Activated CD4-positive, alpha-beta T cell treated with anti-CD3 and anti-CD28 coated beads, Interleukin-2, amount 50 U/mL, for 4 hours (primary cell): ENCODE results near the gene PDGFA.

Experiments
- DNase-seq, 2 experiments: peaks; one replicate each; pipeline ENCODE4 v3.0.0-alpha.2; 2020

Gene PDGFA

DNA sequence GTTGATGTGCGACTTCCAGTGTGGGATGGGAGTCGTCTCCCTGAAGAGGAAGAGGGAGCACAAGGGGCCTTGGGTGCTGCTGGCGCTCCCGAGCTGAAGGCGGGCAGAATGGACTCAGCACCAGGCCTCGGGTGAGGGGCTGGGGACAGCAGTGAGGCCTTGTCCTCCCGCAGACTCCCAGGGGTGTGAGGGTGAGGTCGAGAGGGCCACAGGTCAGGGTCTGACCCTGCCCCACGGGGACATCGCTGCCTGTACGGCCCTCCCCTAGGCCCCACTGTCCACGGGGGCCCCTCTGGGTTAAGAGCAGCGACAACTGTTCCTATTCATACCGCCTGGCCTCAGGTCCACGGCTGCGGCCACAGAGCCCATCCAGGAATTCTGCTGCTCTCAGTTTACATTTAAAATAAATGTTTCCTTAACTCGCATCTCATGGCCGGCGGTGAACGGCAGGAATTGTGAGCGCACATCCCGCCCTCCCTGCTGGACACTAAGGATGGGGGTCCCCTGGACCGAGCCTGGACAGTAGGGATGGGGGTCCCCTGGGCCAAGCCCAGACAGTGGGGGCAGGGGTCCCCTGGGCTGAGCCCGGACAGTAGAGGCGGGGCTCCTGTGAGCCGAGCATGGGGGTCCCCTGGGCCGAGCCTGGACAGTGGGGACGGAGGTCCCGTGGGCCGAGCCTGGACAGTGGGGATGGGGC is 61.7 kb downstream of the PDGFA start:
- no peak for DNase-seq

DNA sequence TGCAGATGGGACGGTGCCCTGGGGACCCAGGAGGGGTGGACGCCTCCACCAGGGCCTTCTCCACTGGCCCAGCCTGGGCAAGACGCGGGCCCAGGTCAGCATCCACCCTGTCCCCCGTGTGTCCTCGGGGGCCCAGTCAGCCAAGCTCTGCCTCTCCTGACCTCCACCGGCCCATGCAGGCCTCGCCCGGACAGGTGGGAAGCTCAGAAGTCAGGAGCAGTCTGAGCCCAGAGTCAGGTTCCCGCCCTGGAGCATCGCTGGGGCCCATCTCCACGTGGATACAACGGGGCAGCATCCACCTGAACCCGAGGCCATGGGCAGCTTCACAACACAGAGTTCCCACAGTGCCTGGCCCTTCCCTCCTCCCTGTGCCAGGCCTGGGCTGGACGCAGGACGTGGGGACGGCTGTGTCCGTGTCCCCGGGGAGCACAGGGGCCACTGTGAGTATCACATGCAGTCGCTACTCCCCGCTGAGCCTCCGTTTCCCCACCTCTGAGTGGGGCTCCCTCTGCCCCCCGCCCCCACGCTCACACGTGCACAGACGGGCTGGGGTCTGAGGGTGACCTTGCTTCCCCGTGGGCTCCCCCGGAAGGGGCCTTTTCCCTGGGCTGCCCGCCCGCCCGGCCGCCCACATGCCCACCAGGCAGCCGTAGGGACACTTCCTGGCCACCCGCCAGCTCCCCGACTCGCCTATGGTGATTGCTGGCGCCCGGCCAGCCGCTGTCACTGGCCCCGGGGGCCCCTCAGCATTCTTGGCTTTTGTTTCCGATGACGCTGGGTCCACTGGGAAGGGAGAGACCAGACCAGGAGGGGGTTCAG is 64.3 kb downstream of the PDGFA start:
- DNase-seq: no peak

DNA sequence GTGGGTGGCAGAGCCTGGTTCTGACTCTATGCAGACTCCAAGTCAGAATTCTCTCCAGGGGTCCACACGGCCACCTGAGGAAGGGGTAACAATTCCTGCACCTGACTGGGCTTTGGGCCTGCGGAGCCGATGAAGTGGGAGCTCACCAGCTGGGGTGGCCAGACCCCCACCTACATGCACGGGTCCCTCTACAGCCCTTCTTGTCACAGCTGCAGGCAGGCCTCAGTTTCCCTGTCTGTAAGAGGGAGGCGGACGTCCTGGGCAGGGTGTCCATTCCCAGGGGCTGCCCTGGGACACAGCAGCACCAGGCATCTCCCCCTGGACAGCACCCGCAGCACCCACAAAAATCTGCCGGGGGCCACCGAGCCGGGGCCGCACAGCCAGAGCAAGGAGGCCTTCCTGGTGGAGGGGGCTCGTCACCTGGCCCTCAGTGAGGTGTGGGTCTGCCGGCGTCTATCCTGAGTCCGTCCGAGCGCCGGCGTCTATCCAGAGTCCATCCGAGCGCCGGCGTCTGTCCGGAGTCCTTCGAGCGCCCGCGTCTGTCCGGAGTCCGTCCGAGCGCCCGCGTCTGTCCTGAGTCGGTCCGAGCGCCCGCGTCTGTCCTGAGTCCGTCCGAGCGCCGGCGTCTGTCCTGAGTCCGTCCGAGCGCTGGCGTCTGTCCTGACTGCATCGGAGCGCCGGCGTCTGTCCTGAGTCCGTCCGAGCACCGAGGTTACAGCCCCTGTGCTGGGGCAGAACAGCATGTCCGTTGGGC is 65.1 kb downstream of the PDGFA start:
- no peak for DNase-seq

DNA sequence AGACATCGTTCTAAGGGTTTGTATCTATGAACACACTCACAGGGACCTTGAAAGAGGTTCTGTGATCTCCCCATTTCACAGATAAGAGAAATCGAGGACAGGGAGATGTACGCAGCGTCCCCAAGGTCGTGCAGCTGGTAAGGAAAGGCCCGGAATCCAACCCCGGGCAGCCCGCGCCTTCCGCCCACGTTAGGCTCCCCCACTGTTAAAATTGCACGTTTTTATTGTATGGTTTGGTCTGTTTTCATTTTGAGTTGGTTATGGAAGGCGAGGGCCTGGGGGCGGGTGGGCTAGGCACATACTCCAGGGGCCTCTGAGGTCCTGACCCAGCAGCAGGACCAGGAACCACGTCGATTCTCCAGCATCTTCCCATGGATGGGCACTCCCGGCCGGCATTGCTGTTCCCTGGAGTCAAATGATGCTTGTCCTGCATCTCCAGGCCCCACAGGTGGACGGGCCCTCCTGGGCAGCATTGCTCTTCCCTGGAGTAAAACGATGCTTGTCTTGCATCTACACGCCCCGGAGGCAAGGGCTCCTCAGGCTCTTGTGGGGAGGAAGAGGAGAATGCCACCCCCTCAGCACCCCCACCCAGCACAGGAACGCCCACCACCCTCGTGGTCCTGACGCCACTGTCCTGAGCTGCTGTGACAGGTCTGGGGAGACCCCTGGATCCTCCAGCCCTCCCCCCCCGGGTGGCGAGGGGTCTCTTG is 65.9 kb downstream of the PDGFA start:
- no peak for DNase-seq

DNA sequence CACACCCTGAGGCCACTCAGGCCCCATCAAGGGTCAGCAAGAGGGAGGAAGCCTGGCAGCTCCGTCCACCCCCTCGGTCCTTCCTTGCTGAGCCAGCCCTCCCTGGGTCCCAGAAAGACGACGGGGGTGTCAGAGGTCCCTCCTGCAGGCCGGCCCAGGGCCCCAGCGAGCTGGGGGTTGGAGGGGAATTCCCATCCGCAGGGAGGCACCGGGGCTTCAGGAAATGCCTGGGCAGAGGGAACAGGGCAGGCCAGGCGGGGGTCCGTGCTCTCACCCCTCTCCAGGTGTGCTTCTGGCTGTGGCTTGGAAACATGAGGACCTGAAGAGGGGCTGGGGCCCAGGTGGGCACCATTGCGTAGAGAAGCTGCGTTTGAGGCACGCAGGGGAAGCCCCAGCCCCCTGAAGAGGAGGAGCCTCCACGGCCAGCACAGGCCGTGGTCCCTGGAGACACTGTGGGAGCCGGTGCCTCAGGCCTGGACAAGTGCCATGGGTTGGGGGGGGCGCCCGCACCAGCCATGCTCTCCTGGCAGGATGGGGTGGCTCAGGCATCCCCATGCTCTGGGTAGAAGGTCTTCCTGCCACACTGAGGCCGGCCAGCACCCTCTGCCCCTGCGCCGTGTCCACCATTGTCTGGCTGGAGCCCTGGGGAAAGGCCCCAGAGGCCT is 66.7 kb downstream of the PDGFA start:
- DNase-seq: no peak

DNA sequence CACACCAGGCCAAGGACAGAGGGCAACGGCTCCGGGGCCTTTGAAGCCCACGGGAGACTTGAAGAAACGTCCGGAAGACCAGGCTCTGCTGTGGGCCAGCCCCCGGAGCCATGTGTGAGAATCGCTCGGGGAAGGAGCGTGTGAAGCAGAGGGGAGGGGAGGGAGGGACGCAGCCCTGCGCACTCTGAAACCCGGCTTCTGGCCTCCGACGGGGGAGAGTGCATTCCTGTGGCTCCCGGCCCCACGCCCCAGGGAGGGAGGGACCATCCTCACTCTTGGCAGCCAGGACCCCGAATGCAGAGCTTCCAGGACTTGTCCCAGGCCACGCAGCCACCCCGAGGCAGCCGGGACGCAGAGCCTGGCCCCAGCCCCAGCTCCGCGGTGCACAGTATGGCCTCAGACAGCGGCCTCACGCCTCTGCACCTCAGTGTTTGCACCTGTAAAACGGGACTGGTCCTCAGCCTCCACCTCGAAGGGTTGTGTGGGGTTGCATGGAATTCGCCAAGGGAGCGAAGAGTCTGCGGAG is 67.4 kb downstream of the PDGFA start:
- DNase-seq: no peak

DNA sequence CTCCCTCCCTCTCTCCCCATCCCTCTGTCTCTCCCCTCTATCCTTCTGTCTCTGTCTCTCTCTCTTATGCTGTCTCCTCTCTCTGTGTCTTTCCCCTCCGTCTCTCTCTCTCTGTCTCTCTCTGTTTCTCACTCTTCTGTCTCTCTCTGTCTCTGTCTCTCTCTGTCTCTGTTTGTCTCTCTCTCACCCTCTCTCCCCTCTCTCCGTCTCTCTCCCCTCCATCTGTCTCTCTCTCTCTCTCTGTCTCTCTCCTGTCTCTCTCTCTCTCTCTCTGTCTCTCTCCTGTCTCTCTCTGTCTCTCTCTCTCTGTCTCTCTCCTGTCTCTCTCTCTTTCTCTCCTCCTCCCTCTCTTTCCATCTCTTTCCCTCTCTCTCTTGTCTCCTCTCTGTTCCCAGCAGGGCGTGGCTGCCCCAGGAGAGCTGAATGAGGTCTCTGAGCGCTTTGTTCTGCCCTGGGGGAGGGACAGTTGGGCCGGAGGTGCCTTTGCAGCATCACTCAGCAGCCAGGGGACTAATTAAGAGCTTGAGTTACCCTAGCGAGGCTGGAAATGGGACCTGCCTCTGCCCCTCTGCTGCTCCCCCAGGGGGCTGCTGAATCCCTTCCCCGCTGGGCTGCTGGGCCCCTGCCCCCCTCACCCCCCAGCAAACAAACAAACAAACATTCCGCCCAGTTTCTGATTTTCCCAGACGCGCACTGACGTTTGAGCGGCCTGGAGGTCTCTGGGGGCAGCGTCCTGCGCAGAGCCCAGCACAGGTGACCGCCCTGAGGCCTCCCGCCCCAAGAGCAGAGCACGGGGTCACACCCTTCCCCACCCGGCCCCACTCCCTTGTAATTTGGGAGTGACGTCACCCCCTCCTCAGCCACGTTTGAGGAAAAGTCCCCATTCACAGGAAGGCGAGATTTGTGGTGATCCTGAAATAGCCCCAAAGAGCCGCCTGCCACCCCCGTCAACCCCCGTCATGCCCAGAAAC is 68.1 kb downstream of the PDGFA start:
- no peak for DNase-seq

DNA sequence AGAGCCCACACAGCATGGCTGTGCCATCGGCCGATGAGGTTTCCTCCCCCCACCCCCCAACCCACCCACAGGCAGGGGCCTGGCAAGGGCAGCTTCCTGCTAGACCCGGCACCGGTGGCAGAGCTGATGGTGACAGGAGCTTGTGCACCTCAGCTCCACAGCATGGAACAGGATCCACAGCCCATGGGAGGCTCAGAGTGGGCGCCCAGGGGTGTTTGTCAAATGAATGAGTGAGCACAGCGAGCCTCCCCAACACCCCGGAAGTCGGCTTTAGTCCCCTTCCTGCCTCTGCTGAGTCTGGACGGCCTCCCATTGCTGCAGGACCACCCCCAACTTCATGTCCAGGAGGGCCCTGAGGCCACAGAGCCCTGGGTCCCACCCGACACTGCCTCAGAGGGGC is 68.9 kb downstream of the PDGFA start:
- DNase-seq: no peak

DNA sequence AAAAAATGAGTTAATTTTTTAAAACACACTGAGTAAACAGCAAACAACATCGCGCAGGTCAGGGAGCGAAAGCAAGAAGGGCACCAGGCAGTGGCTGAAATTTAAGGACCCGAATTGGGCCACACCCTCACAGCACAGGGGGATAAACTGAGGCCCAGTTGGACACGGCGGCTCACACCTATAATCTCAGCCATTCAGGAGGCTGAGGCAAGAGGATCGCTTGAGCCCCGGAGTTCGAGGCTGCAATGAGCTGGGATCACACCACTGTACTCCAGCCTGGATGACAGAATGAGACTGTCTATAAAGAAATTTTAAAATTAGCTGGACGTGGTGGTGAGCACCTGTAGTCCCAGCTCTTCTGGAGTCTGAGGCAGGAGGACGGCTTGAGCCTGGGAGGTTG is 69.6 kb downstream of the PDGFA start:
- DNase-seq: no peak

DNA sequence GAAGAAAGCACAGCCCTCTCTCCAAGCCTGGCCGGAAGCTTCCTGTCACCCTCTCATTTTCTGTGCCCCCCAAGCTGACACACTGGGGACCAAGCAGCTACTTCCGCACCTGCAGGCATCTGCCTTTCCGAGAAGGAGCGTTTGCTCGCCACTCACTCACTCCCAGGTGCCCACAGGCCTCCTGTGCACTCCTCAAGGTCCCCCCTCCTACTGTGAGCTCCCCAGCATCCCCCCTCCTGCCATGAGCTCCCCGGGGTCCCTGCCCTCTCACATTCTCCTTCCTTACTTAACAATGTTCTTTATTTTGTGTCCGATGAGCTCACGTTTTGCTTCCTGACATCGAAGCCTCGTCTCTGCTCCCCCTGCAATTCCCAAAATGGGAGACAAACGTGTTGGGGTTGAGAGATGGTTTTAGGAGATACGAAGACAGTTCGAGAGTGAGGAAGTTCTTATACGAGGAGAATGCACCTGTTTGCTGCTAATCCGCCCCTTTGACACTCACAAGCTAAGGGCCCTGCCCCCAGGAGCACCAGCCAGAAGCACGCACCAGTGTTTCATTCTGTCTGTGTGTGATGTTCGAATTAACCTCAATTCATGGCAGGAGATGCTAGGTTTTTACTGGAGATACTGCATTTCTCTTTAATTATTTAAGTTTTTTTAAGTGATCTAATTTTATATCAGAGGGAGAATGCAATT is 70.2 kb downstream of the PDGFA start:
- no peak for DNase-seq

DNA sequence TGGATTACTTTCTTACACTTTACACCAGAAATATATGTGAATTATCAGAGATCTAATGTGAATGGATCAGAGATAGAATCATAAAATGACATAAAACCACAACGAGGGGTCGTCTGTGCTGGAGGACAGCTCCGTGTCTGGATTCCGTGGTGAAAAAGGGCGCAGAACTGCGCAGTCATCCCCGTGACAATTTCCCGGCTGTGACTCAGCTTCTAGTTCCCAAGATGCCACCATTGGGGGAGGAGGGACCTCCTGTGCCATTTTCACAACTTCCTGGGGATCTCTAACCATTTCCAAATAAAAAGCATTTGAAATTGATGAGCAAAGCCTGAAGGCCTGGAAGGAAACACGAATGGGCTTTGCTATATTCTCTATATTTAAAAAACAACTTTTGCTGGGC is 72.1 kb downstream of the PDGFA start:
- DNase-seq: no peak
